ENCODE data around the gene VASH2. TPM values are rescaled to one million over a fixed set of nuclear protein-coding genes. Genes with fewer than 3 reads are reported as not detected.
A peak's percentile ranks its signal among the peaks of the same experiment; 100 is the strongest.

Gene VASH2
- total RNA-seq, 1 donor from 2014 or later = 15.8 TPM

DNA sequence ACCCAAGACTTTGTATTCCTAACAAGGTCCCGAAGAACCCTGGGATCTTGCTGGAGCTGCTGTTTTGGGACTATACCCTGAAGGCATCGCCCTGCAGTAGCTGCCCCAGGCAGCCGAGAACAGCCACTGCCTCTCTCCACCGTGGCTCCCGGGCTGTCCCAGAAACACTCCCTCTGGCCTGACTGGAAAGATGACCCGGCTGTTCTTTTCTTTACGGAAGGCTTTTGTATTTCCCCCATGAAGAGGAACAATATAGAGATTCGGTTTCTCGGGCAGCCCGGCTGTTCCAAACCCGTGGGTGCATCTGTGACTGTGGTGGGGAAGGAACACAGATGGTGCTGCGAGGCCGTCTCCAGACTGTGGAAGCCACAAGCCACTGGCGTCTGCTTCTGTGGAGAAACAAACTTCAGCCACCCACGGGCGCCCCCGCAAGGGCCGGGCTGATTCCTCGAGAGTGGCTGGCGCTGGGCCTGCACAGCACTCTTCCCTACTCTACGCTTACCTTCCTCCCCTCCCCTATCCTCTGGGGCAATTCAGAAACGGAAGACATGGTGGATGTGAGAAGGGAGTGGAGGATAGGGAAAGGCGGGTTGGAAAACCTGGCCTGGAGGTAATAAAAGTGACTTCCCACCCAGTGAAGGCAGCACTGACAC, 33.7 kb upstream of the VASH2 start:
- DNase-seq (ENCODE audit: low spot score, unreplicated experiment) = no peak

DNA sequence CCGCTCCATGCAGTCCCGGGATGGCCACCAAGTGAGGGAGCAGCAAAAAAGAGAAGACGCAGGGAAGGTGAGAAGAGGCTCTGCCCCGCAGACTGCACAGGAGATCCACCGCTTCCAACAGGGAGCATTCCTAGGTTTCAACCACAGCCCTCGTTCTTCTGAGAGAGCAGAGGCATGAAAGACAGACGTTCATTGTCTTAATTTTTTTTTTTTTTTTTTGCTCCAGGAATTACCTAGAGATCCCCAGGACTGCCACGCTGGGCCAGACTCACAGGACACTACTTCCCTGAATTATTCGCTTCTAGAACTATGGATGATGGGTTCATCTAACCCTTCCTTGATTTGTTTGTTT, 33.2 kb upstream of the VASH2 start:
- TF ChIP-seq, protein P1, sequence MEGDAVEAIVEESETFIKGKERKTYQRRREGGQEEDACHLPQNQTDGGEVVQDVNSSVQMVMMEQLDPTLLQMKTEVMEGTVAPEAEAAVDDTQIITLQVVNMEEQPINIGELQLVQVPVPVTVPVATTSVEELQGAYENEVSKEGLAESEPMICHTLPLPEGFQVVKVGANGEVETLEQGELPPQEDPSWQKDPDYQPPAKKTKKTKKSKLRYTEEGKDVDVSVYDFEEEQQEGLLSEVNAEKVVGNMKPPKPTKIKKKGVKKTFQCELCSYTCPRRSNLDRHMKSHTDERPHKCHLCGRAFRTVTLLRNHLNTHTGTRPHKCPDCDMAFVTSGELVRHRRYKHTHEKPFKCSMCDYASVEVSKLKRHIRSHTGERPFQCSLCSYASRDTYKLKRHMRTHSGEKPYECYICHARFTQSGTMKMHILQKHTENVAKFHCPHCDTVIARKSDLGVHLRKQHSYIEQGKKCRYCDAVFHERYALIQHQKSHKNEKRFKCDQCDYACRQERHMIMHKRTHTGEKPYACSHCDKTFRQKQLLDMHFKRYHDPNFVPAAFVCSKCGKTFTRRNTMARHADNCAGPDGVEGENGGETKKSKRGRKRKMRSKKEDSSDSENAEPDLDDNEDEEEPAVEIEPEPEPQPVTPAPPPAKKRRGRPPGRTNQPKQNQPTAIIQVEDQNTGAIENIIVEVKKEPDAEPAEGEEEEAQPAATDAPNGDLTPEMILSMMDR (IDR thresholded peaks at IDR 0.05; ENCODE audit: unreplicated experiment) = no peak
- H3K36me3 Mint-ChIP-seq (ENCODE audit: insufficient read depth) = no peaks in the 10 kb centered on the region
- DNase-seq (ENCODE audit: low spot score, unreplicated experiment) = no peak
- H3K27me3 Mint-ChIP-seq = peaks cover 51% of the 10 kb centered on the region
- peak overlapping the region; percentile 88 for H3K27ac Mint-ChIP-seq
- H3K9me3 Mint-ChIP-seq (ENCODE audit: low read depth) = no peaks in the 10 kb centered on the region
- peak overlapping the region; percentile 56 for H3K4me3 Mint-ChIP-seq (ENCODE audit: low read depth)
- peaks cover 6% of the 10 kb centered on the region for H3K4me1 Mint-ChIP-seq (ENCODE audit: low read depth)

More for the DNA sequence above, 33.7 kb upstream of the VASH2 start:
- peak overlapping the region; percentile 88 for H3K27ac Mint-ChIP-seq
- TF ChIP-seq, protein P1 (IDR thresholded peaks at IDR 0.05; ENCODE audit: unreplicated experiment) = no peak
- no peaks in the 10 kb centered on the region for H3K9me3 Mint-ChIP-seq (ENCODE audit: low read depth)
- H3K27me3 Mint-ChIP-seq = peaks cover 56% of the 10 kb centered on the region
- H3K4me1 Mint-ChIP-seq (ENCODE audit: low read depth) = peaks cover 6% of the 10 kb centered on the region
- no peaks in the 10 kb centered on the region for H3K36me3 Mint-ChIP-seq (ENCODE audit: insufficient read depth)
- peak overlapping the region; percentile 56 for H3K4me3 Mint-ChIP-seq (ENCODE audit: low read depth)

DNA sequence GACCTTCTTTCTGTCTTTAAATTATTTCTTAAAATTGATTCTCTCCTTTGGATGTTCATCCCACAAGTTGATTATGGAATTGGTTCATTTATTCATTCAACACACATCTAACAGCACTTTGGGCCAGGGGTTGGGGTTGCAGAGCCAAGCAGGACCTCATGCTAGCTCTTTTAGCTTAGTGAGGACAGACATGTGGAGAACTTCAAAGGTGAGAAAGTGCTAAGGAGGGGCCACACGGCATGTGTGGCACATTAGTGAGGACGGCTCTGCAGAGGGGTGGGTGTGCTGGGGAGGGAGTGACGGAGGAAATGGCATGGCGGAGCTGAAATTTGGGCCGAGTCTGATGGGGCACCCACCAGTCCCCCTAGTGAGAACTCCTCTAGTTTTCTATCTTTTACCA, 32.5 kb upstream of the VASH2 start:
- no peak overlapping the region for H3K27ac Mint-ChIP-seq
- no peaks in the 10 kb centered on the region for H3K36me3 Mint-ChIP-seq (ENCODE audit: insufficient read depth)
- no peak for DNase-seq (ENCODE audit: low spot score, unreplicated experiment)
- no peaks in the 10 kb centered on the region for H3K9me3 Mint-ChIP-seq (ENCODE audit: low read depth)
- H3K4me1 Mint-ChIP-seq (ENCODE audit: low read depth) = peaks cover 6% of the 10 kb centered on the region
- TF ChIP-seq, protein P1 (IDR thresholded peaks at IDR 0.05; ENCODE audit: unreplicated experiment) = no peak
- no peak overlapping the region for H3K4me3 Mint-ChIP-seq (ENCODE audit: low read depth)
- H3K27me3 Mint-ChIP-seq = peaks cover 44% of the 10 kb centered on the region

DNA sequence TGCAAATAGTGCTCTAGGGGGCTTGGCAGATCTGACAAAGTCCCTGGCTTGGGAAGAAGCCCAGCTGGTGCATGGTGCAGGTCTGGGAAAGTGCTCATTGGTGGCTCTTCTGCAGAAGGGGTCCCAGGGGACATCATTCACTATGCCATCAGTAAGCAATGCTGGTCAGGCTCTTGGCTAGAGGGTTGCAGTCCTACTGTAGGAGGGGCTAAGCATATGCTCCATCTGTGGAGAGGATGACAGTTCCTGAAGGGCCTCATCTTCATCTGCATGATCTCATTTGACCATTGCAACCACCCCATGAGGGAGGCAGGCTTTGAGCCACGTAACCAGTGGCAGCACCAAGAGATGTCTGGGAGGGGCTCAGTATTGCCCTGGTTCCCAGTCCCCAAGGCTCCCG, 31.5 kb upstream of the VASH2 start:
- H3K4me1 Mint-ChIP-seq (ENCODE audit: low read depth) = peaks cover 4% of the 10 kb centered on the region
- H3K36me3 Mint-ChIP-seq (ENCODE audit: insufficient read depth) = no peaks in the 10 kb centered on the region
- H3K27me3 Mint-ChIP-seq = peaks cover 34% of the 10 kb centered on the region
- TF ChIP-seq, protein P1 (IDR thresholded peaks at IDR 0.05; ENCODE audit: unreplicated experiment) = no peak
- no peaks in the 10 kb centered on the region for H3K9me3 Mint-ChIP-seq (ENCODE audit: low read depth)
- no peak overlapping the region for H3K4me3 Mint-ChIP-seq (ENCODE audit: low read depth)
- H3K27ac Mint-ChIP-seq = no peak overlapping the region
- DNase-seq (ENCODE audit: low spot score, unreplicated experiment) = no peak

DNA sequence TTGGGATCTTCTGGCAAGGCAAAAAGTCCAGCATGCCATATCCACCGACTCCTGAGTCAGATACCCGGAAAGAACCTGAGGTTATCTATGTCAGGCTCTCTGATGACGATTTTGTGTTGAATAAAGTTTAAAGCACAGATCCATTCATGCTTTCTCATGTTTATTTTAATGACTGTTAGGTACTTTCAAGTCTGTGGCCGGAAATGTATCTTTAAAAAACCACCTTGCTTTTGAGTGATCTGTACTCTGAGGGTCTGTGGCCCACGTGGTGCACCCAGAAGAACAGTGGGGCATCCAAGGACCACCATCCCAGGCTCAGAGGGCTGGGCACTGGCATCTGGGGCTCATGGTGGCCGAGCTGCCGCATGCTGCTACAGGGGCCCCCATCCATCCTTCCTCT, 30.1 kb upstream of the VASH2 start:
- H3K36me3 Mint-ChIP-seq (ENCODE audit: insufficient read depth) = no peaks in the 10 kb centered on the region
- DNase-seq (ENCODE audit: low spot score, unreplicated experiment) = no peak
- H3K27me3 Mint-ChIP-seq = peaks cover 26% of the 10 kb centered on the region
- peaks cover 7% of the 10 kb centered on the region for H3K4me1 Mint-ChIP-seq (ENCODE audit: low read depth)
- no peak overlapping the region for H3K4me3 Mint-ChIP-seq (ENCODE audit: low read depth)
- TF ChIP-seq, protein P1 (IDR thresholded peaks at IDR 0.05; ENCODE audit: unreplicated experiment) = no peak
- H3K9me3 Mint-ChIP-seq (ENCODE audit: low read depth) = no peaks in the 10 kb centered on the region
- H3K27ac Mint-ChIP-seq = no peak overlapping the region

All from progenitor cell of endocrine pancreas (in vitro differentiated cells).